ENCODE results near the gene ACTMAP.

GRCh38 chr19:40781140-40781539, 30.9 kb upstream of the ACTMAP start:
- TF ChIP-seq CTCF (CRISPR knock-in tag; IDR thresholded peaks at IDR 0.05) (no peak), ZNF180 (CRISPR knock-in tag; IDR thresholded peaks at IDR 0.05; ENCODE audit: borderline replicate concordance, low read depth) (no peak), RXRA (CRISPR knock-in tag; IDR thresholded peaks at IDR 0.05) (no peak), HCFC1 (IDR thresholded peaks at IDR 0.05; ENCODE audit: low read depth, low read length) (no peak), ZBTB40 (IDR thresholded peaks at IDR 0.05) (no peak), ZBTB40 (CRISPR knock-in tag; IDR thresholded peaks at IDR 0.05) (no peak), ZBTB33 (CRISPR knock-in tag; IDR thresholded peaks at IDR 0.05) (no peak), POLR2A (IDR thresholded peaks at IDR 0.05; ENCODE audit: insufficient read depth in 1 of 2, low read depth in 2 of 2, low read length in 2 of 2) (no peak), ZNF644 (CRISPR knock-in tag; IDR thresholded peaks at IDR 0.05; ENCODE audit: low read depth) (no peak), ZNF234 (CRISPR knock-in tag; conservative IDR thresholded peaks at IDR 0.05) (no peak), GMEB2 (CRISPR knock-in tag; IDR thresholded peaks at IDR 0.05; ENCODE audit: low read depth) (no peak), MED1 (CRISPR knock-in tag; IDR thresholded peaks at IDR 0.05) (no peak), MLX (CRISPR knock-in tag; IDR thresholded peaks at IDR 0.05) (no peak), AFF4 (CRISPR knock-in tag; IDR thresholded peaks at IDR 0.05) (no peak), ZNF563 (CRISPR knock-in tag; IDR thresholded peaks at IDR 0.05) (no peak)
